SK-N-SH (cell line): ENCODE data around the gene ARAP1. TPM values are rescaled to one million over a fixed set of nuclear protein-coding genes. Genes with fewer than 3 reads are reported as not detected.
A peak's percentile ranks its signal among the peaks of the same experiment; 100 is the strongest.

Experiments used
- CTCF ChIA-PET: fragments of 300-600, 350-600 bp; formaldehyde crosslinking; extraction: SDS; loops from one replicate; lab custom pipeline; 2021; lab: Yijun Ruan, JAX
- POLR2A ChIA-PET: fragments of 350-600 bp; sonication (Branson Sonifier 250); formaldehyde crosslinking; extraction: SDS; loops from one replicate; lab custom pipeline; 2020; ENCODE audit warnings: antibody characterized with exemption, inconsistent platforms; lab: Yijun Ruan, JAX
- DNase-seq: peaks from one replicate; pipeline ENCODE4 v3.0.0; 2012
- H2AFZ ChIP-seq: fragments of 200-600 bp; sonication (generic); 2 replicates; pipeline ENCODE4 v1.8.1; 2016; ENCODE audit warnings: antibody characterized with exemption, mild to moderate bottlenecking, low read depth
- H3F3A ChIP-seq: fragments of 200-600 bp; sonication (generic); replicated peaks from 2 replicates; pipeline ENCODE3; 2016; ENCODE audit warnings: antibody characterized with exemption, mild to moderate bottlenecking; ENCODE audit not compliant: insufficient read depth
- H3K27ac ChIP-seq, 2 experiments: fragments of 200-500 bp in 1 of 2; fragments of 200-600 bp in 1 of 2; sonication (Bioruptor generic) in 1 of 2; sonication (generic), shearing (Covaris generic) in 1 of 2; 2 replicates each; pipeline versions ENCODE4 v1.5.1 to v1.6.1; 2014 to 2016; ENCODE audit warnings: low read depth in 2 of 2, inconsistent platforms in 1 of 2, low read length in 1 of 2, mild to moderate bottlenecking in 1 of 2, mixed read lengths in 1 of 2
- H3K27me3 ChIP-seq: fragments of 200-600 bp; sonication (generic), shearing (Covaris generic); 2 replicates; pipeline ENCODE4 v1.6.1; 2016; ENCODE audit warnings: mixed run types; ENCODE audit not compliant: insufficient read depth
- H3K36me3 ChIP-seq, 2 experiments: fragments of 200-500 bp in 1 of 2; fragments of 200-600 bp in 1 of 2; sonication (Bioruptor generic) in 1 of 2; sonication (generic) in 1 of 2; replicated peaks in 1 of 2; 2 replicates each; pipeline versions ENCODE3 to v1.5.1; 2014 to 2016; ENCODE audit warnings: low read length in 1 of 2, mild to moderate bottlenecking in 1 of 2; ENCODE audit not compliant: insufficient read depth in 2 of 2, control insufficient read depth in 1 of 2
- H3K4me1 ChIP-seq, 2 experiments: fragments of 200-500 bp in 1 of 2; fragments of 200-600 bp in 1 of 2; sonication (Bioruptor generic) in 1 of 2; sonication (generic), shearing (Covaris generic) in 1 of 2; 2 replicates each; pipeline versions ENCODE4 v1.5.1 to v1.6.1; 2014 to 2016; ENCODE audit warnings: low read depth in 1 of 2, low read length in 1 of 2, mixed run types in 1 of 2; ENCODE audit not compliant: insufficient read depth in 2 of 2, control insufficient read depth in 1 of 2
- H3K4me2 ChIP-seq: fragments of 200-600 bp; sonication (generic), shearing (Covaris generic); 2 replicates; pipeline ENCODE4 v1.6.1; 2017; ENCODE audit warnings: mixed run types
- H3K4me3 ChIP-seq, 2 experiments: fragments of 200-500 bp in 1 of 2; fragments of 200-600 bp in 1 of 2; sonication (Bioruptor generic) in 1 of 2; sonication (generic), shearing (Covaris generic) in 1 of 2; 2 replicates each; pipeline versions ENCODE4 v1.5.1 to v1.8.1; 2014 to 2016; ENCODE audit warnings: low read depth in 2 of 2, inconsistent platforms in 1 of 2, low read length in 1 of 2, mild to moderate bottlenecking in 1 of 2, mixed read lengths in 1 of 2, moderate library complexity in 1 of 2
- H3K79me2 ChIP-seq: fragments of 200-600 bp; sonication (generic); 2 replicates; pipeline ENCODE4 v1.8.1; 2017; ENCODE audit warnings: mild to moderate bottlenecking; ENCODE audit not compliant: insufficient read depth
- H3K9ac ChIP-seq: fragments of 200-600 bp; sonication (generic); 2 replicates; pipeline ENCODE4 v1.6.1; 2017; ENCODE audit warnings: mixed run types
- H3K9me2 ChIP-seq: fragments of 200-600 bp; sonication (generic); 2 replicates; pipeline ENCODE4 v1.6.1; 2017; ENCODE audit warnings: mixed run types
- H3K9me3 ChIP-seq: fragments of 200-600 bp; sonication (generic); 2 replicates; pipeline ENCODE4 v1.6.1; 2017; ENCODE audit warnings: mixed run types, mild to moderate bottlenecking, moderate library complexity
- H4K20me1 ChIP-seq: fragments of 200-600 bp; sonication (generic); 2 replicates; pipeline ENCODE4 v1.6.1; 2017; ENCODE audit warnings: mild to moderate bottlenecking, mixed run types; ENCODE audit not compliant: insufficient read depth
- CHD2 ChIP-seq: fragments of 150-350 bp; IDR thresholded peaks from 2 replicates; pipeline ENCODE4 v1.6.1; 2018; ENCODE audit warnings: low read length; ENCODE audit not compliant: partially characterized antibody
- FOSL2 ChIP-seq: IDR thresholded peaks from 2 replicates; pipeline ENCODE4 v1.4.0; 2012; ENCODE audit warnings: low read depth, mild to moderate bottlenecking, moderate library complexity, borderline replicate concordance
- FOXJ3 ChIP-seq: sonication (generic); formaldehyde crosslinking; IDR thresholded peaks from 2 replicates; pipeline ENCODE4 v1.5.1; 2020; ENCODE audit warnings: mild to moderate bottlenecking, missing genetic modification reagents
- FOXM1 ChIP-seq: IDR thresholded peaks from 2 replicates; pipeline ENCODE4 v1.4.0; 2012; ENCODE audit warnings: low read depth, mild to moderate bottlenecking
- GABPA ChIP-seq: IDR thresholded peaks from 2 replicates; pipeline ENCODE4 v1.4.0; 2012; ENCODE audit warnings: low read depth, mild to moderate bottlenecking
- GATA2 ChIP-seq: sonication (generic); formaldehyde crosslinking; IDR thresholded peaks from 2 replicates; pipeline ENCODE4 v1.5.0; 2020; ENCODE audit warnings: mild to moderate bottlenecking, missing genetic modification reagents
- MEF2A ChIP-seq: IDR thresholded peaks from 2 replicates; pipeline ENCODE4 v1.4.0; 2012; ENCODE audit warnings: low read depth, borderline replicate concordance
- NFIC ChIP-seq: IDR thresholded peaks from 2 replicates; pipeline ENCODE4 v1.4.0; 2012; ENCODE audit warnings: borderline replicate concordance
- NRF1 ChIP-seq: IDR thresholded peaks from 2 replicates; pipeline ENCODE4 v1.6.1; 2012; ENCODE audit warnings: low read depth, mild to moderate bottlenecking, low read length
- POLR2AphosphoS5 ChIP-seq: IDR thresholded peaks from 2 replicates; pipeline ENCODE4 v1.6.1; 2012; ENCODE audit warnings: low read depth, low read length
- RFX5 ChIP-seq: IDR thresholded peaks from 2 replicates; pipeline ENCODE4 v1.6.1; 2012; ENCODE audit warnings: mild to moderate bottlenecking, improper control_type of control experiment, low read length
- RXRA ChIP-seq: IDR thresholded peaks from 2 replicates; pipeline ENCODE4 v1.4.0; 2012; ENCODE audit warnings: low read depth, mild to moderate bottlenecking, borderline replicate concordance
- SMC3 ChIP-seq: IDR thresholded peaks from 2 replicates; pipeline ENCODE4 v1.6.1; 2012; ENCODE audit warnings: low read depth, low read length, improper control_type of control experiment
- TAF1 ChIP-seq: IDR thresholded peaks from 2 replicates; pipeline ENCODE4 v1.6.1; 2012; ENCODE audit warnings: low read depth, mild to moderate bottlenecking, low read length, moderate library complexity, borderline replicate concordance
- TCF12 ChIP-seq: IDR thresholded peaks from 2 replicates; pipeline ENCODE4 v1.4.0; 2012
- YY1 ChIP-seq: IDR thresholded peaks from 2 replicates; pipeline ENCODE4 v1.4.0; 2012; ENCODE audit warnings: low read depth, mild to moderate bottlenecking
- WGBS: methylation state at CpG from one replicate; pipeline ENCODE4 v1.1.6; 2017; ENCODE audit warnings: low lambda C conversion rate; 5-methylcytosine and 5-hydroxymethylcytosine counted together
- polyA plus RNA-seq, 3 experiments: library from polyadenylated mRNA; depleted of rRNA; stranded (reverse); fragments of >200 nt; gene quantifications; 2 replicates each; pipeline ENCODE4 v1.2.3, GENCODE V29; 2012
- TF ChIP-seq, protein P1 (sequence below): IDR thresholded peaks from 2 replicates; pipeline ENCODE4; 2012
- TF ChIP-seq, protein P2 (sequence below): IDR thresholded peaks from 2 replicates; pipeline ENCODE4 v1.4.0; 2012; ENCODE audit warnings: low read depth, borderline replicate concordance

The ARAP1 gene
- polyA plus RNA-seq, 1 of the 3 experiments (the other 2 are of a cell fraction) = 56.6 TPM

DNA sequence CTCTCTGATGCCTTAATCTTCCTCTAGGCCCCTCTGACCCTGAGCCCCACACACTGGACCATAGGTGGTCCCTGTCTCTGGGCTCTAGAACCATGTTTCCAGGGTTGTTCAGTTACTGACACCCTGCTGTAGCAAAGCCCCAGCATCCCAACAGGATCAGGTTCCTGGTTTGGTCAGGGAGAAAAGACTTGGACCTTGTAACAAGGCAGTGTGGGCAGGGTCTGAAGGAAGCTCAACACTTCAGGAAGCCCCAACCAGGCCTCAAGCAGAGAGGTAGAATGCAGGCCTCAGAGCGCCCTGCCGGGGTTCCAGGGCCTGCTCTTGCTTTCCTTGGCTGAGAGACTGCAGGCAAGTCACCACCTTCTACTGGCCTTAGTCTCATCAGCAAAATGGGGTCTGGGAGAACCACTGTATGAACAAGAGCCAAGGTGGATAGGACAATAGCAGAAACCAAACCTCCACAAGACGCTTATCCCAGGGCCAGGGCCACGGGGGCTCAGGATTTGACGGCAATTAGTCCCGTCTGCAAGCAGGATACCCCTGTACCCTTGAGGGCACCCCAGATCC, 4.8 kb downstream of the ARAP1 start:
- no peaks in the 10 kb centered on the region for H3K27me3 ChIP-seq
- H3K79me2 ChIP-seq = peaks cover 31% of the 10 kb centered on the region; the same call in 1 of the 2 replicates
- TF ChIP-seq, protein P1, sequence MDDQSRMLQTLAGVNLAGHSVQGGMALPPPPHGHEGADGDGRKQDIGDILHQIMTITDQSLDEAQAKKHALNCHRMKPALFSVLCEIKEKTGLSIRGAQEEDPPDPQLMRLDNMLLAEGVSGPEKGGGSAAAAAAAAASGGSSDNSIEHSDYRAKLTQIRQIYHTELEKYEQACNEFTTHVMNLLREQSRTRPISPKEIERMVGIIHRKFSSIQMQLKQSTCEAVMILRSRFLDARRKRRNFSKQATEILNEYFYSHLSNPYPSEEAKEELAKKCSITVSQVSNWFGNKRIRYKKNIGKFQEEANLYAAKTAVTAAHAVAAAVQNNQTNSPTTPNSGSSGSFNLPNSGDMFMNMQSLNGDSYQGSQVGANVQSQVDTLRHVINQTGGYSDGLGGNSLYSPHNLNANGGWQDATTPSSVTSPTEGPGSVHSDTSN = no peak
- TF ChIP-seq GATA2 (CRISPR knock-in tag) (no peak), YY1 (no peak), RXRA (no peak)
- no peak overlapping the region for H3K9ac ChIP-seq
- no peaks in the 10 kb centered on the region for H3K9me2 ChIP-seq
- peaks cover 4 to 54% of the 10 kb centered on the region in 2 experiments; a peak in 2 of 4 replicates for H3K4me1 ChIP-seq
- H2AFZ ChIP-seq = no peak overlapping the region
- peak overlapping the region in 1 of 2 experiments; percentile 8; a peak in 1 of 4 replicates for H3K27ac ChIP-seq
- ChIA-PET POLR2A (interaction anchor here (1.0 kb wide), 1 partner anchor 25 kb away, joined by 5 read pairs; no protein-coding TSS in a partner anchor), CTCF (interaction anchor here (0.7 to 4.0 kb wide), 7 partner anchors 11 to 393 kb away, joined by 3 to 20 read pairs (median 4); partner anchors contain the start of gene STARD10)
- no peaks in the 10 kb centered on the region for H3K9me3 ChIP-seq
- no peaks in the 10 kb centered on the region for H3F3A ChIP-seq
- no peaks in the 10 kb centered on the region; the same call in 1 of the 2 replicates for H4K20me1 ChIP-seq
- WGBS = 97% methylated on average over 6 of the region's 6 CpGs
- H3K36me3 ChIP-seq = no peaks in the 10 kb centered on the region
- no peak overlapping the region for H3K4me3 ChIP-seq
- DNase-seq = no peak
- no peak overlapping the region for H3K4me2 ChIP-seq

DNA sequence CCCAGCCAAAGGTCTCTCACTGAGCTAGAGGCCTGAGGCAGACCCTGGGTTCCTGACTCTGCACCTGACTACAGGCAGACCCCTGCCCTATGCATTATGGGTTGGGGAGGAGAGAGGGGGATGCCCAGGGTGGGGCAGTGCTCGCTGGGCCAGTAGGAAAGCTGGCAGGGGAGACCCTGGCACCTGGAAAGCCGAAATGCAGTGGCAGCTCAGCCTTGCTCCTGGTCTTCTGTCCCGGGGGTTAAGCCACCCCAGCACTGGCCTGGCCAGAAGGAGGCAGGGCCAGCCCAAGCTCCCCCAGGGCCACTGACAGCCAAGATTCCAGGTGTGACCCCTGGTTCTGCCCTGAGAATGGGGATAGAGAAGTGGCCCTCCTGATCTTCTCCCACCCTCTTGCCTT, 5.4 kb downstream of the ARAP1 start:
- Histone ChIP-seq H4K20me1 (no peaks in the 10 kb centered on the region; the same call in 1 of the 2 replicates), H3K79me2 (peaks cover 28% of the 10 kb centered on the region; the same call in 1 of the 2 replicates), H3K4me2 (no peak overlapping the region), H3K36me3 (no peaks in the 10 kb centered on the region), H3K4me1 (peaks cover 4 to 60% of the 10 kb centered on the region in 2 experiments; a peak in 2 of 4 replicates), H3F3A (no peaks in the 10 kb centered on the region)
- ChIA-PET CTCF (interaction anchor here (0.7 to 4.0 kb wide), 9 partner anchors 9 to 542 kb away, joined by 3 to 20 read pairs (median 3); partner anchors contain the start of gene STARD10), POLR2A (interaction anchor here (1.0 kb wide), 1 partner anchor 24 kb away, joined by 5 read pairs; no protein-coding TSS in a partner anchor)
- TF ChIP-seq MEF2A (no peak), RXRA (no peak), CHD2 (no peak), FOXM1 (no peak), TCF12 (no peak), NRF1 (no peak), SMC3 (no peak), GATA2 (CRISPR knock-in tag) (no peak), FOSL2 (no peak), TAF1 (no peak), NFIC (no peak), RFX5 (no peak), FOXJ3 (CRISPR knock-in tag) (no peak), GABPA (no peak), POLR2AphosphoS5 (no peak)
- TF ChIP-seq, protein P2, sequence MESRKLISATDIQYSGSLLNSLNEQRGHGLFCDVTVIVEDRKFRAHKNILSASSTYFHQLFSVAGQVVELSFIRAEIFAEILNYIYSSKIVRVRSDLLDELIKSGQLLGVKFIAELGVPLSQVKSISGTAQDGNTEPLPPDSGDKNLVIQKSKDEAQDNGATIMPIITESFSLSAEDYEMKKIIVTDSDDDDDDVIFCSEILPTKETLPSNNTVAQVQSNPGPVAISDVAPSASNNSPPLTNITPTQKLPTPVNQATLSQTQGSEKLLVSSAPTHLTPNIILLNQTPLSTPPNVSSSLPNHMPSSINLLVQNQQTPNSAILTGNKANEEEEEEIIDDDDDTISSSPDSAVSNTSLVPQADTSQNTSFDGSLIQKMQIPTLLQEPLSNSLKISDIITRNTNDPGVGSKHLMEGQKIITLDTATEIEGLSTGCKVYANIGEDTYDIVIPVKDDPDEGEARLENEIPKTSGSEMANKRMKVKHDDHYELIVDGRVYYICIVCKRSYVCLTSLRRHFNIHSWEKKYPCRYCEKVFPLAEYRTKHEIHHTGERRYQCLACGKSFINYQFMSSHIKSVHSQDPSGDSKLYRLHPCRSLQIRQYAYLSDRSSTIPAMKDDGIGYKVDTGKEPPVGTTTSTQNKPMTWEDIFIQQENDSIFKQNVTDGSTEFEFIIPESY = no peak
- TF ChIP-seq, all 33 proteins: peak for 0
- H3K9ac ChIP-seq = no peak overlapping the region
- no peaks in the 10 kb centered on the region for H3K9me3 ChIP-seq
- DNase-seq = no peak
- H3K4me3 ChIP-seq = no peak overlapping the region
- peak overlapping the region in 1 of 2 experiments; percentile 77; a peak in 1 of 4 replicates for H3K27ac ChIP-seq
- H2AFZ ChIP-seq = no peak overlapping the region
- WGBS = 73% methylated on average over 2 of the region's 3 CpGs
- no peaks in the 10 kb centered on the region for H3K9me2 ChIP-seq
- H3K27me3 ChIP-seq = no peaks in the 10 kb centered on the region
